Fibroblast of villous mesenchyme (primary cell): ENCODE data around the gene PRRG3. TPM values are rescaled to one million over a fixed set of nuclear protein-coding genes. Genes with fewer than 3 reads are reported as not detected.

ENCODE experiments used
- DNase-seq: peaks from one replicate; pipeline ENCODE4 v3.0.0-alpha.2; 2010; ENCODE audit warnings: low read depth
- H3K4me3 ChIP-seq: 2 replicates; pipeline ENCODE4 v1.5.1; 2011; ENCODE audit warnings: low read depth, mild to moderate bottlenecking, low read length
- CTCF ChIP-seq: IDR thresholded peaks from 2 replicates; pipeline ENCODE4 v1.5.1; 2012; ENCODE audit warnings: low read depth, mild to moderate bottlenecking, low read length; ENCODE audit not compliant: insufficient read depth
- total RNA-seq: library from RNA; depleted of rRNA; stranded (reverse); fragments of >200 nt; gene quantifications from 2 replicates; pipeline ENCODE4 v1.2.3, GENCODE V29; 2012

The PRRG3 gene
- not detected in 2 replicates for total RNA-seq

GRCh38 chrX:151694661-151695582, at the start of gene PRRG3:
Gene PRRG3 (plus strand): TSS chrX:151695458. CDS start chrX:151698815, 3,357 bp downstream.
- no peak for TF ChIP-seq CTCF
- no peak within 1 kb of the TSS for H3K4me3 ChIP-seq
- DNase-seq: no peak

- no peak for DNase-seq
- TF ChIP-seq CTCF: no peak
- no peak overlapping the region for H3K4me3 ChIP-seq
Measured at GRCh38 chrX:151675121-151675746, 20.0 kb upstream of the PRRG3 start.

- no peak for DNase-seq
- TF ChIP-seq CTCF: no peak
- H3K4me3 ChIP-seq: no peak overlapping the region
Measured at GRCh38 chrX:151676196-151676595, 19.1 kb upstream of the PRRG3 start.

- no peak overlapping the region for H3K4me3 ChIP-seq
- no peak for TF ChIP-seq CTCF
- no peak for DNase-seq
Measured at GRCh38 chrX:151679798-151680402, 15.4 kb upstream of the PRRG3 start.

GRCh38 chrX:151680805-151681204, 14.5 kb upstream of the PRRG3 start:
- peak; percentile 20 for DNase-seq
- TF ChIP-seq CTCF: peak; percentile 53

GRCh38 chrX:151687635-151688034, 7.6 kb upstream of the PRRG3 start:
- no peak for DNase-seq
- TF ChIP-seq CTCF: no peak

More at GRCh38 chrX:151680805-151681204, 14.5 kb upstream of the PRRG3 start:
- no peak overlapping the region for H3K4me3 ChIP-seq

More at GRCh38 chrX:151687635-151688034, 7.6 kb upstream of the PRRG3 start:
- H3K4me3 ChIP-seq: no peak overlapping the region
